Endothelial cell of umbilical vein (primary cell): ENCODE data around the gene MAGI1. TPM values are rescaled to one million over a fixed set of nuclear protein-coding genes. Genes with fewer than 3 reads are reported as not detected.

Experiments
- BruUV-seq: library from RNA; stranded (reverse); fragments of 400-500 nt; replicated peaks from 2 replicates; lab custom pipeline; 2021; lab: Mats Ljungman, UMichigan
- CTCF ChIA-PET: fragments of 300-600, 350-600 bp; sonication (Branson Sonifier 250); formaldehyde crosslinking; loops from one replicate; lab custom pipeline; 2021; ENCODE audit warnings: antibody characterized with exemption, inconsistent platforms; lab: Charles Lee
- POLR2A ChIA-PET: fragments of 300-600, 350-600 bp; sonication (Branson Sonifier 250); formaldehyde crosslinking; loops from one replicate; lab custom pipeline; 2021; ENCODE audit warnings: antibody characterized with exemption, inconsistent platforms; lab: Charles Lee
- DNase-seq: peaks from one replicate; pipeline ENCODE4 v3.0.0-alpha.2; 2011; ENCODE audit warnings: low read depth, low spot score
- FAIRE-seq: peaks from 2 replicates; lab custom pipeline; 2011; peaks lifted over from hg19 to GRCh38; lab: Jason Lieb, UNC
- H2AFZ ChIP-seq: 2 replicates; pipeline ENCODE4 v1.6.0; 2012; ENCODE audit warnings: low read depth, low read length, control low read depth, inconsistent platforms
- H3K27ac ChIP-seq: 2 replicates; pipeline ENCODE4 v1.5.1; 2011; ENCODE audit warnings: low read depth, mild to moderate bottlenecking, control low read depth, low read length, moderate library complexity; ENCODE audit not compliant: insufficient read depth
- H3K27me3 ChIP-seq, 2 experiments: 2 replicates each; pipeline versions ENCODE4 v1.6.0 to v1.6.1; 2011; ENCODE audit warnings: low read length in 2 of 2, mixed read lengths in 1 of 2; ENCODE audit not compliant: control insufficient read depth in 2 of 2, insufficient read depth in 2 of 2
- H3K36me3 ChIP-seq, 2 experiments: 2 replicates in 1 of 2; 3 replicates in 1 of 2; pipeline ENCODE4 v1.5.1; 2011; ENCODE audit warnings: low read length in 2 of 2, mild to moderate bottlenecking in 1 of 2, moderate library complexity in 1 of 2; ENCODE audit not compliant: control insufficient read depth in 2 of 2, insufficient read depth in 2 of 2; ENCODE audit errors: extremely low read depth in 1 of 2
- H3K4me1 ChIP-seq: 3 replicates; pipeline ENCODE4 v1.5.1; 2011; ENCODE audit warnings: mild to moderate bottlenecking, low read length; ENCODE audit not compliant: control insufficient read depth, insufficient read depth; ENCODE audit errors: extremely low read depth
- H3K4me2 ChIP-seq: 2 replicates; pipeline ENCODE4 v1.6.1; 2011; ENCODE audit warnings: low read length, control low read depth, mixed read lengths; ENCODE audit not compliant: insufficient read depth
- H3K4me3 ChIP-seq, 3 experiments: fragments of 200-600 bp in 1 of 3; sonication (generic), shearing (Covaris generic) in 1 of 3; replicated peaks in 1 of 3; 2 replicates each; pipeline ENCODE4 v1.5.1; 2011 to 2016; ENCODE audit warnings: control low read depth in 3 of 3, low read length in 3 of 3, mild to moderate bottlenecking in 2 of 3, inconsistent platforms in 1 of 3, low read depth in 1 of 3, moderate library complexity in 1 of 3; ENCODE audit not compliant: insufficient read depth in 1 of 3
- H3K79me2 ChIP-seq: 2 replicates; pipeline ENCODE4 v1.6.0; 2012; ENCODE audit warnings: low read length, inconsistent platforms; ENCODE audit not compliant: control insufficient read depth, insufficient read depth
- H3K9ac ChIP-seq: replicated peaks from 2 replicates; pipeline ENCODE3; 2011; ENCODE audit warnings: low read length, control low read depth; ENCODE audit not compliant: insufficient read depth; ENCODE audit errors: extremely low read depth
- H3K9me1 ChIP-seq: replicated peaks from 3 replicates; pipeline ENCODE4 v1.6.0; 2011; ENCODE audit warnings: mild to moderate bottlenecking, low read length; ENCODE audit not compliant: control insufficient read depth, insufficient read depth; ENCODE audit errors: extremely low read depth
- H3K9me3 ChIP-seq: replicated peaks from 2 replicates; pipeline ENCODE4 v1.5.1; 2012; ENCODE audit warnings: low read length, inconsistent platforms; ENCODE audit not compliant: control insufficient read depth, insufficient read depth
- H4K20me1 ChIP-seq: replicated peaks from 2 replicates; pipeline ENCODE3; 2011; ENCODE audit warnings: mild to moderate bottlenecking, low read length; ENCODE audit not compliant: control insufficient read depth, insufficient read depth; ENCODE audit errors: extremely low read depth
- EZH2 ChIP-seq: IDR thresholded peaks from 2 replicates; pipeline ENCODE4 v1.6.1; 2012; ENCODE audit warnings: borderline replicate concordance, low read depth, mild to moderate bottlenecking, moderate library complexity, low read length, inconsistent platforms; ENCODE audit not compliant: severe bottlenecking
- FOS ChIP-seq: IDR thresholded peaks from 2 replicates; pipeline ENCODE4 v1.6.1; 2011; ENCODE audit warnings: mild to moderate bottlenecking, low read length, moderate library complexity, borderline replicate concordance; ENCODE audit not compliant: insufficient read depth
- JUN ChIP-seq: IDR thresholded peaks from 2 replicates; pipeline ENCODE4 v1.6.1; 2011; ENCODE audit warnings: borderline replicate concordance, low read depth; ENCODE audit not compliant: insufficient read length, insufficient read depth
- MYC ChIP-seq: IDR thresholded peaks from one replicate; pipeline ENCODE4 v1.6.1; 2011; ENCODE audit warnings: mild to moderate bottlenecking, low read depth, low read length
- dilution Hi-C: fragments of 300-500 bp; cut with MboI; formaldehyde crosslinking; loops from one replicate; pipeline ENCODE4 v1.15.0; 2019; ENCODE audit warnings: low sequenced_read_pairs; ENCODE audit not compliant: extremely low pct_ligation_motif_present
- intact Hi-C: fragments of 100-400 bp; cut with micrococcal nuclease; formaldehyde crosslinking; loops from one replicate; pipeline ENCODE4 v1.10.0; 2022
- polyA plus RNA-seq, 4 experiments: library from polyadenylated mRNA; depleted of rRNA in 3 of 4; stranded (reverse) in 3 of 4; unstranded in 1 of 4; fragments of >200 nt; gene quantifications; 2 replicates each; pipeline versions ENCODE4 v1.2.1 to v1.2.3, GENCODE V29; 2011 to 2012; ENCODE audit warnings: missing spikeins in 1 of 4
- total RNA-seq: library from RNA; stranded (reverse); gene quantifications from 2 replicates; pipeline ENCODE4 v1.2.3, GENCODE V29; 2021

Gene MAGI1
- total and polyA plus RNA-seq, 2 donors (not counting 3 experiments of a cell fraction or from before 2014, with no cell fraction given), result 10.1 to 47.9 TPM

DNA sequence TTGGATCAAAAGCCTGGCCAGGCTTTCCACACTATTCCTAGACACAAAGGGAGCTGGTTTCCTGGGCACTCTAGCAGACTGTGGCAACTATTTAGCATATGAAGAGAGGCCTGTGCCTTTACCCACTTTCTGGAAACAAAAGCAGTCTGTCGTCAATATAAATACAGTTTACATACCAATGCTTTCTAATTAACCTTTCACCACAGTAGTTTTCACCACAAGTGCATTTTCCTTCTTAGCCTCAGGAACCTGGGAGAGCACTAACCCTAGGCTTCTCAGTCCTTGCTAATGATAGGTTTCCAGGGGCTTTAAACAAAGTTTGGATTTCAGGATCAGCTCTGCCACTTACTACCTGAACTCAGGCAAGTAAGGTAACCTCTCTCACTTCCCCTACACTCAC lies 499.1 kb downstream of the MAGI1 start:
- no peak for FAIRE-seq
- H3K79me2 ChIP-seq, result no peaks in the 10 kb centered on the region

DNA sequence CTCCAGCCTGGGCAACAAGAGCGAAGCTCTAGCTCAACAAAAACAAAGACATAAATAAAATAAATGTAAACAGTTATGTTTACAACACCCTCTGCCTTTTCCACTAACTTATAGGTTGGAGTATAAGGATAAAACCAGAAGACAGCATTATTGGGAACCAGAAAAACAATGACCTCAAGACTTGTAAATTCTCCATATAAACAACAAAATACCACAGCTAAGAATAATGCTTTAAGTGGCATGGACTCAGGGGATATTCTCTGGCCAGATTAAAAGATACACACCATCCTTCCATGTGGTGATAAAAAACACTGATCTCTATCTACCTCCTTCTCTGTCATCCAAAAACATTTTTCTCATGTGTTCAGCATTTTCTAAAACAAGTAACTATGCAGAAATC lies 500.6 kb downstream of the MAGI1 start:
- Histone ChIP-seq H3K4me3 (no peak overlapping the region), H4K20me1 (peaks cover 14% of the 10 kb centered on the region), H3K27ac (no peak overlapping the region), H2AFZ (no peak overlapping the region), H3K9ac (no peak overlapping the region), H3K27me3 (peaks cover 0 to 5% of the 10 kb centered on the region in 2 experiments), H3K9me3 (no peaks in the 10 kb centered on the region), H3K36me3 (no peaks in the 10 kb centered on the region), H3K4me2 (no peak overlapping the region), H3K79me2 (no peaks in the 10 kb centered on the region), H3K9me1 (no peaks in the 10 kb centered on the region), H3K4me1 (no peaks in the 10 kb centered on the region)
- DNase-seq, result no peak
- dilution Hi-C loops, result no loop called here
- no peak for FAIRE-seq
- BruUV-seq, result no TSS peak
- intact Hi-C loops, result no loop called here
- ChIA-PET POLR2A (no interaction called here), CTCF (no interaction called here)
- no peak for TF ChIP-seq FOS
- TF ChIP-seq JUN, result no peak
- TF ChIP-seq EZH2, result no peak

More for the DNA sequence above, 499.1 kb downstream of the MAGI1 start:
- no peak for TF ChIP-seq MYC
- no TSS peak for BruUV-seq
- H3K9ac ChIP-seq, result no peak overlapping the region
- H3K27me3 ChIP-seq, result peaks cover 0 to 5% of the 10 kb centered on the region in 2 experiments
- H3K9me1 ChIP-seq, result no peaks in the 10 kb centered on the region
- H2AFZ ChIP-seq, result no peak overlapping the region
- DNase-seq, result no peak
- POLR2A ChIA-PET, result no interaction called here
- intact Hi-C loops, result no loop called here
- no peaks in the 10 kb centered on the region for H3K9me3 ChIP-seq
- dilution Hi-C loops, result no loop called here
- H3K4me2 ChIP-seq, result no peak overlapping the region
- no peak overlapping the region for H3K27ac ChIP-seq
- H3K36me3 ChIP-seq, result no peaks in the 10 kb centered on the region
- no peaks in the 10 kb centered on the region for H3K4me1 ChIP-seq
- peaks cover 18% of the 10 kb centered on the region for H4K20me1 ChIP-seq
- no peak overlapping the region for H3K4me3 ChIP-seq
- CTCF ChIA-PET, result interaction anchor here (1.0 to 1.7 kb wide), 2 partner anchors 10 to 212 kb away, joined by 3 to 7 read pairs; no protein-coding TSS in a partner anchor
